Loucy (cell line): ENCODE data around the gene TUBGCP4.

Source experiments
- H2AFZ ChIP-seq: fragments of 200-600 bp; sonication (generic); 2 replicates; pipeline ENCODE4 v1.6.0; 2016; ENCODE audit warnings: antibody characterized with exemption, mild to moderate bottlenecking, low read length, moderate library complexity
- H3F3A ChIP-seq: fragments of 200-600 bp; 2 replicates; pipeline ENCODE4 v1.6.0; 2016; ENCODE audit warnings: antibody characterized with exemption, low read depth, mild to moderate bottlenecking
- H3K27me3 ChIP-seq: fragments of 200-600 bp; sonication (generic); 2 replicates; pipeline ENCODE4 v1.6.1; 2014; ENCODE audit warnings: low read length, mild to moderate bottlenecking; ENCODE audit not compliant: insufficient read depth, poor library complexity, severe bottlenecking
- H3K36me3 ChIP-seq: fragments of 200-600 bp; sonication (generic); 2 replicates; pipeline ENCODE4 v1.6.1; 2016; ENCODE audit warnings: low read length; ENCODE audit not compliant: insufficient read depth
- H3K4me1 ChIP-seq: fragments of 200-600 bp; sonication (generic); 2 replicates; pipeline ENCODE4 v1.5.1; 2014; ENCODE audit warnings: low read length, mild to moderate bottlenecking; ENCODE audit not compliant: insufficient read depth, poor library complexity, severe bottlenecking
- H3K4me2 ChIP-seq: fragments of 200-600 bp; sonication (generic); 2 replicates; pipeline ENCODE4 v1.6.0; 2014; ENCODE audit warnings: antibody characterized with exemption, low read length, low read depth, mild to moderate bottlenecking; ENCODE audit not compliant: poor library complexity, severe bottlenecking
- H3K4me3 ChIP-seq: fragments of 200-600 bp; sonication (generic); 2 replicates; pipeline ENCODE4 v1.5.1; 2014; ENCODE audit warnings: low read length, mild to moderate bottlenecking, mixed read lengths; ENCODE audit not compliant: poor library complexity, severe bottlenecking
- H3K79me2 ChIP-seq: fragments of 200-600 bp; sonication (generic); 2 replicates; pipeline ENCODE4 v1.6.1; 2014; ENCODE audit warnings: low read length; ENCODE audit not compliant: insufficient read depth
- H3K9ac ChIP-seq: fragments of 200-600 bp; sonication (generic); 2 replicates; pipeline ENCODE4 v1.6.0; 2014; ENCODE audit warnings: mild to moderate bottlenecking, low read depth, low read length, moderate library complexity; ENCODE audit not compliant: poor library complexity, severe bottlenecking
- H3K9me2 ChIP-seq: fragments of 200-600 bp; sonication (generic); replicated peaks from 2 replicates; pipeline ENCODE4 v1.6.1; 2016; ENCODE audit warnings: low read depth, low read length, mixed read lengths
- H3K9me3 ChIP-seq: fragments of 200-600 bp; sonication (generic); 2 replicates; pipeline ENCODE4 v1.6.1; 2014; ENCODE audit warnings: mild to moderate bottlenecking, antibody characterized with exemption, low read length, low read depth; ENCODE audit not compliant: insufficient read depth
- H4K20me1 ChIP-seq: fragments of 200-600 bp; sonication (generic); 2 replicates; pipeline ENCODE4 v1.6.0; 2014; ENCODE audit warnings: antibody characterized with exemption, low read length, mild to moderate bottlenecking; ENCODE audit not compliant: insufficient read depth, poor library complexity, severe bottlenecking
- EZH2phosphoT487 ChIP-seq: fragments of 200-600 bp; IDR thresholded peaks from 2 replicates; pipeline ENCODE4 v1.6.1; 2018; ENCODE audit warnings: antibody characterized with exemption, mild to moderate bottlenecking, moderate library complexity, borderline replicate concordance
- TF ChIP-seq, protein P1 (sequence below): fragments of 200-600 bp; sonication (generic); conservative IDR thresholded peaks from 2 replicates; pipeline ENCODE4 v1.5.1; 2014; ENCODE audit warnings: mild to moderate bottlenecking, antibody characterized with exemption, low read length

TUBGCP4 gene

GRCh38 chr15:43446344-43446743, 75.4 kb downstream of the TUBGCP4 start:
- H3K4me1 ChIP-seq, result peaks cover under 1% of the 10 kb centered on the region
- H4K20me1 ChIP-seq, result no peaks in the 10 kb centered on the region
- H3K4me2 ChIP-seq, result no peak overlapping the region
- no peak overlapping the region for H3K9ac ChIP-seq
- no peaks in the 10 kb centered on the region; the same call in none of the 2 replicates for H3F3A ChIP-seq
- H3K9me3 ChIP-seq, result no peaks in the 10 kb centered on the region
- TF ChIP-seq EZH2phosphoT487, result no peak
- H3K36me3 ChIP-seq, result peaks cover 32% of the 10 kb centered on the region; the same call in 1 of the 2 replicates
- no peak overlapping the region for H3K4me3 ChIP-seq
- H3K79me2 ChIP-seq, result no peaks in the 10 kb centered on the region
- no peak overlapping the region for H2AFZ ChIP-seq
- H3K27me3 ChIP-seq, result no peaks in the 10 kb centered on the region
- H3K9me2 ChIP-seq, result no peaks in the 10 kb centered on the region

DNA sequence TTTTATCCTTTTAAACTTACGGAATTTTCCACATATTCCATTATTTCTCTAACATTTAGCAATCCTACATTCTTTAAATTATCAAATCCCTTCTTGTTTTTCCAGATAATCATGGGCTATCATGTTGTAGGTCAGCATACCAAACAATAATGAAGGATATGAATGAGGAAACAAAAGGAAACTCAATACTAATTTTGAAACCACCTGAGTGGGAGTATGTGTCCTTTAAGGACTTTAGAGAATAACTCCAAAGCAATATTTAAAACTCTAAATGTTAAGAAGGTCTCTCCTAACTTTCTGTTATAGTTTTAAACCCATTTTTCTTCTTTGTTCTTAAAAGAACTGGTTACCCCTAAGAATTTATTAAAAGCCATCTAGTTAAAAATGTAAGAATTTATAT, 79.1 kb downstream of the TUBGCP4 start:
- no peaks in the 10 kb centered on the region for H3K79me2 ChIP-seq
- no peaks in the 10 kb centered on the region for H3K9me2 ChIP-seq
- no peaks in the 10 kb centered on the region; the same call in 1 of the 2 replicates for H3F3A ChIP-seq
- H3K4me3 ChIP-seq, result no peak overlapping the region
- no peak for TF ChIP-seq EZH2phosphoT487
- TF ChIP-seq, protein P1, sequence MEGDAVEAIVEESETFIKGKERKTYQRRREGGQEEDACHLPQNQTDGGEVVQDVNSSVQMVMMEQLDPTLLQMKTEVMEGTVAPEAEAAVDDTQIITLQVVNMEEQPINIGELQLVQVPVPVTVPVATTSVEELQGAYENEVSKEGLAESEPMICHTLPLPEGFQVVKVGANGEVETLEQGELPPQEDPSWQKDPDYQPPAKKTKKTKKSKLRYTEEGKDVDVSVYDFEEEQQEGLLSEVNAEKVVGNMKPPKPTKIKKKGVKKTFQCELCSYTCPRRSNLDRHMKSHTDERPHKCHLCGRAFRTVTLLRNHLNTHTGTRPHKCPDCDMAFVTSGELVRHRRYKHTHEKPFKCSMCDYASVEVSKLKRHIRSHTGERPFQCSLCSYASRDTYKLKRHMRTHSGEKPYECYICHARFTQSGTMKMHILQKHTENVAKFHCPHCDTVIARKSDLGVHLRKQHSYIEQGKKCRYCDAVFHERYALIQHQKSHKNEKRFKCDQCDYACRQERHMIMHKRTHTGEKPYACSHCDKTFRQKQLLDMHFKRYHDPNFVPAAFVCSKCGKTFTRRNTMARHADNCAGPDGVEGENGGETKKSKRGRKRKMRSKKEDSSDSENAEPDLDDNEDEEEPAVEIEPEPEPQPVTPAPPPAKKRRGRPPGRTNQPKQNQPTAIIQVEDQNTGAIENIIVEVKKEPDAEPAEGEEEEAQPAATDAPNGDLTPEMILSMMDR, result no peak
- no peak overlapping the region for H3K4me2 ChIP-seq
- no peaks in the 10 kb centered on the region for H3K9me3 ChIP-seq
- H2AFZ ChIP-seq, result no peak overlapping the region
- H3K27me3 ChIP-seq, result no peaks in the 10 kb centered on the region
- no peaks in the 10 kb centered on the region for H3K4me1 ChIP-seq
- no peaks in the 10 kb centered on the region for H4K20me1 ChIP-seq
- H3K9ac ChIP-seq, result no peak overlapping the region
- peaks cover 20% of the 10 kb centered on the region; the same call in 1 of the 2 replicates for H3K36me3 ChIP-seq
